GM19351 (cell line): ENCODE results near the gene SPTLC2.
"Not testable (repeated sequence)": the region's sequence is repeated elsewhere in the genome, so short reads cannot be mapped to it uniquely, and the experiment has no call there.

Experiments used
- ATAC-seq: cut with Tn5 transposase; IDR thresholded peaks from one replicate; pipeline ENCODE4 v1.9.1; 2021; ENCODE audit warnings: mild to moderate bottlenecking, moderate library complexity; ENCODE audit not compliant: unreplicated experiment

Gene SPTLC2

DNA sequence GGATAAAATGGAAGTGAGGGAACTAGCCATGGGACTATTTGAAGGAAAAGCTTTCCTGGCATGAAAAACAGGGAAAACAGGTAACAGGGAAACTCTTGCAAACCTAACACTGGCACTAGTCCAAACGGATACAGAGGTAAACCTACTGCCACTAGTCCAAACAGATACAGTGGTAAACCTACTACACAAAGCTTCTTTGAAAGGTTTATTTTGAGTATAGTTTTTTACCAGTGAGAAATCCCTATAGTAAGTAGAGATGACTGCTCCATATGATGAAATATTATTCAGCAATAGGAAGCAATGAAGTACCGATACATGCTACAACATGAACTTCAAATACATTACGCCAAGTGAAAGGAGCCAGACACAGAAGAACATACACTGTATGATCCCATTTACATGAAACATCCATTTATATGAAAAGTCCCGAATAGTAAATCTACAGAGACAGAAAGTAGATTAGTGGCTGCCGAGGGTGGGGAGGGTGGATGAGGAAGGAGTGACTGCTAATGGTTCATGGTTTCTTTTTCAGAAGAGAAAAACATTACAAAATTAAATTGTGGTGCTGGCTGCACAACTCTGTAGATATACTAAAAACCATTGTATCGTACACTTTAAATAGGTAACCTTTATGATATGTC lies 25.5 kb downstream of the SPTLC2 start:
- no peak for ATAC-seq

DNA sequence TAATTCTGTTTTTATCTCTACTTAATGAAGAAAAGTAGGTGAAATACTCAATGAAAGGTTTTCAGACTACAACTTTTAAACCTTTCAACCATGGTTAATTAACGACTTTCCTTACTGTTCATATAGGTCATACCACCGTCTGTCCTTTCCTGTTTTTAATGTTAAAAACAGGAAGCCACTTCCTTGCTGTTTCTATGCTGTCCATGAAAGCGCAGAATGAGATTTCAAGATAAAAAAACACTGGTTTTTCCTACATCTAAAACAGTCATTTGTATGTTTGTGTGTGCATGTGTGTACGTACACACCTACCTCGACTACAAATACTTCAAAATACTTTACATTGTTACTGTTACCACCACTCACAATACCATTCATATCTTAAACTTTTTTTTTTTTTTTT lies 27.3 kb downstream of the SPTLC2 start:
- ATAC-seq: no peak

DNA sequence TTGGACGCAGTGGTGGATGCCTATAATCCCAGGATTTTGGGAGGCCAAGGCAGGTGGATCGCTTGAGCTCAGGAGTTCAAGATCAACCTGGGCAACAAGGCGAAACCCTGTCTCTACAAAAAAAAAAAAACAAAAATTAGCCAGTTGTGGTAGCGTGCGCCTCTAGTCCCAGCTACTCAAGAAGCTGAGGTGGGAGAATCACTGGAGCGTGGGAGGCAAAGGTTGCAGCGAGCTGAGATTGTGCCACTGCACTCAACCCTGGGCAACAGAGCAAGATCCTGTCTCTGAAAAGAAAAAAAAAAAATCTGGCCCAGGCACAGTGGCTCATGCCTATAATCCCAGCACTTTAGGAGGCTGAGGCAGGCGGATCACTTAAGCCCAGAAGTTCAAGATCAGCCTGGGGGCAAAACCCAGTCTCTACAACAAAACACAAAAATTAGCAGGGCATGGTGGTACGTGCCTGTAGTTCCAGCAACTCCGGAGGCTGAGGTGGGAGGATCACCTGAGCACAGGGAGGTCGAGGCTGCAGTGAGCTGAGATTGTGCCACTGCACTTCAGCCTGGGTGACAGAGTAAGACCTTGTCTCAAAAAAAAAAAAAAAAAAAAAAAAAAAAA lies 27.9 kb downstream of the SPTLC2 start:
- not testable (repeated sequence) for ATAC-seq

DNA sequence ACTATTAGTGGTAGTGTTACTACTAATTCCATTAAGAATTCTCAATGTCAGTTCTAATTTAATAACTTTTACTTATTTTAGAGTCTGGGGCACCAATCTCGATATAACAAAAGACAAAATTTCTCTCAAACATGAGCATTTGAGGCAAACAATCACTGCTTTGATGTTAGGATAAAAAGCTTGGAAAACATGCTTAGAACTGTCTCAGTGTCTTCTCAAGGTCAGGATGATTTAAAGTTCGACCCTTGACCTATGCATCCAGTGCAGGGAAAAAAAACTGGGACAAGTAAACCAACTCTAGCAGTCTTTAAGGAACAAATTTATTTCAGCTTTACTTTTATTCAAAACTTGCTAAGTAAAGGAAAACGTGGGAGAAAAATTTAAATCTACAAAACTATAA lies 31.1 kb downstream of the SPTLC2 start:
- no peak for ATAC-seq

DNA sequence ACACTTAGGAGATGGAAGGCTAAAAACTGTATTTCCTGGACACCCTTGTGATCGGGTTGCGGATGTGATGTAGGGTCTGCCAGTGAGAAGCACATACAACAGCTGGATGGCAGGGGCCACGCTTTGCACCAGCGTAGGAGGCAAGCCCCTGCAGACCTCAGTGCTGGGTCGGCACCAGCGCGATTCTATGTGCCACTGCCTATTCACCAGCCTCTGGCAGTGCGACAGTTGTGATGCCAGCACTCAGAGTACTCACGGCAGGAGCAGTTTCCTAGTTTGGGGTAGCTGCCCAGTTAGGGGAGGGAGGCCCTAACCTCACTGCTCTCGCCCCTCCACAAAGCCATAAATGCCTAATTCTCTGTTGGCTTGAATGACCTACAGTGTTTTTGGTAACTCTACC lies 31.6 kb downstream of the SPTLC2 start:
- no peak for ATAC-seq

DNA sequence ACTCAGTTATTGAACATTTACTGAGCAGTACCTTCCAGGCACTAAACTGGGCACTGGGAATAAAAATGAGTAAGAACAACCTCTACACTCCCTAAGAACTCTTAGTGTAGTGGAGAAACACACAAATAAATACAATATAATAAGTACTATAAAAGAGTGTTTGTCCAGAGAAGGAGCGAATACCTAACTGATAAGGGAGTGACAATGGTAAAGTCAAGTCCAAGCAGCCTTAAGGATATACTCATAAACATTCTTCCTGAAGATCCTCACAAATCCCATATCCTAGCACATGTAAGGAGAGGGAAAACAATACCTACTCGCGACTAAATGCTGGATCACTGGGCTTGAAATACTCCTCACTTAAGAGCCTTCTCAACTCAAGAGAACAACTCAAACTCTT lies 32.8 kb downstream of the SPTLC2 start:
- ATAC-seq: no peak

DNA sequence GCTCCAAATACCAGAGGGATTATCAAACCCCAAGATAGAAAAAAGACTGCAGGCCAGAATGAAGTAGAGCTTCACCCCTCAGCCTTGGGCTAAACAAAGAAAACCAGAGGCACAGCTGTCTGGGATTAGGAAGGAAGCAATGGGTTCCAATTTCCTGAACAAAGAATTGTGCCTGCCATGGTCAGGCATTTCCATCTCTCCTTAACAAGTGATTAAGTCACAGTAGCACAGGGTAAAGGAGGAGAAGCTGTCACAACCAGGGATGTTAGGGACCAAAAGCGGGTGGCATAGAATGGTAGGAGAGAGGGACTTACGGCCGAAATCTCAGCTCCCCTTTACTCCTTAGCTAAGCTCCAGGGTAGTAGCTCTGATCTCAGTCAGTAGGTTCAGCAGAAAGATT lies 33.9 kb downstream of the SPTLC2 start:
- no peak for ATAC-seq

DNA sequence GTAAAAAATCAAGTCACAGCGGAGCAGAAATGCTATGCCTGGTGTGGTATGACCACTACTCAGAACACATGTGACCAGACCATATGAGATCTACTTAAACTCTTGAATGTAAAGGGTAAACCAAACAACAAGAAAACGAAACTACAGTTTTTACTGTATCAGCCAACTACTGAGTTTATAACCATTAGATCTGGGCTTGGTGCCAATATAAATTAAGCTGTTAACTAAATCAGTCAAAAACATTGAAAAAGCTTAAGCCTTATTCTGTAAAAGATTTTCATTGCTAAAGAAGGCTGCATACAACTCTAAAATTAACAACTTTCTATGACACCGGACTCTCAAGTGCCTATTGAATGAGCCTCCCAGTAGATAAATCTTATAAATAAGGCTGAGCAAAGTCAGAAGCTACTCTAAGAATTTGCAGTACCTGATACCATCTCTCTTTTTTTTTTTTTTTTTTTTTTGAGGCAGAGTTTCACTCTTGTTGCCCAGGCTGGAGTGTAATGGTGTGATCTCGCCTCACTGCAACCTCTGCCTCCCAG lies 35.4 kb downstream of the SPTLC2 start:
- peak; percentile 99 for ATAC-seq

DNA sequence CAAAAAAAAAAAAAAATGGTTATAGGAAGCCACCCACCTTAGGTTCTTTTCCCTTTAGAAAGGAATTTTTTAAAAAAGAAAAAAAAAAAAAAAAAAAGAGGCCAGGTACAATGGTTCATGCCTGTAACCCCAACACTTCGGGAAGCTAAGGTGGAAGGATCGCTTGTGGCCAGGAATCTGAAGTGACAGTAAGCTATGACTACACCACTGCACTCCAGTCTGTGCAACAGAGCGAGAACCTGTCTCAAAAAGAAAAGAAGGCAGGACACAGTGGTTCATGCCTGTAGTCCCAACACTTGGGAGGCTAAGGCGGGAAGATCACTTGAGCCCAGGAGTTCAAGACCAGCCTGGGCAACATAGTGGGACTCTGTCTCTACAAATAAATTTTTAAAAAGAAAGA lies 36.0 kb downstream of the SPTLC2 start:
- no peak for ATAC-seq

DNA sequence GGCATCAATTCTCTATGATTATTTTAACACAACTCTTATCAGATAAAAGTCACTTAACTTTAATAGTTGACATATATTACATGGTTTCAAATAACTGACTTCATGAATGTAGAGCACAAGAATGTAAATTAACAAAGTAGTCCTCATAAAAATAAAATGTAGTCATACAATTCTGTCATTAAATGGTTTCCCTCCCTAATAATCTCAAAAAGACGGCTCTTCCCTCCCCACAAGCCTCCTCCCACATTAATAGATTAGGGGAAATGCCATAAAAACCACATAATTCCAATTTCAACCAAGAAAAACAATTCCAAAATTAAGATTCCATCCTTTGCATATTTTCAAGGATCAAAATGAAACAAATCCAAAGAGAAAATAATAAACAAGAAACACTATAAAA lies 36.7 kb downstream of the SPTLC2 start:
- ATAC-seq: no peak

DNA sequence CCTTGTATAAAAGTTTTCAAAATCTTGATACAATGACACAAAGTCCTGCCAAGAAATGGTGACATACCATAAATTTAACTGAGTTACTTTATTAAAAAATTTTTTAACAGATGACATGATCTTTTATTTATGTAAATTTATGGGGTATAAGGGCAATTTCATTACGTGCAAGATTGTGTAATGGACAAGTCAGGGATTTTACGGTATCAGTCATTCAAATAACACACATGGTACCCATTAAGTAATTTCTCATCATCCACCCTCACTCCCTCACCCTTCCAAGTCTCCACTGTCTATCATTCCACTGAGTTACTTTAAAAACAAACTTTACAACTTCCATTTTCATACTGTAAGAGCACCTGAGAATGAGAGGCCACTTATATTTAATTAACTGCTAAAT lies 37.4 kb downstream of the SPTLC2 start:
- ATAC-seq: no peak

DNA sequence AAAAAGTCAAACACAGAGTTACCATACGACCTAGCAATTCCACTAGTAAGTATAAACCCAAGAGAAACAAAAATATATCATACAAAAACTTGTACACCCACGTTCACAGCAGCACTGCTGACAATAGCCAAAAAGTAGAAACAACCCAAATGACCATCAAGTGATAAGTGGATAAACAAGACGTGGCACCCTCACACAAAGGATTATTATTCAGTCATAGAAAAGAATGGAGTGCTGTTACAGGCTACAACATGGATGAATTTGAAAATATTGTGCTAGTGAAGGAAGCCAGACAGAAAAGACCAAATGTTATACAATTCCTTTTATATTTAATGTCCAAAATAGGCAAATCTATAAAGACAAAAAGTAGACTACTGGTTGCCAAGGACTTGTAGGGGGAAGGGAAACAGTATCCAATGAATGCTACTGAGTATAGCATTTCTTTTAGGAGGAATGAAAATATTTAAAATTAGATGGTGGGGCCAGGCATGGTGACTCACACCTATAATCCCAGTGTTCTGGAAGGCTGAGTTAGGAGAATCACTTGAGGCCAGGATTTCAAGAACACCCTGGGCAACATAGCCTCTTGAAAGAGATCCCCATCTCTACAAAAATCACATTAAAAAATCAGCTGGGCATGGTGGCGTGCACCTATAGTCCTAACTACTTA lies 41.9 kb downstream of the SPTLC2 start:
- no peak for ATAC-seq

DNA sequence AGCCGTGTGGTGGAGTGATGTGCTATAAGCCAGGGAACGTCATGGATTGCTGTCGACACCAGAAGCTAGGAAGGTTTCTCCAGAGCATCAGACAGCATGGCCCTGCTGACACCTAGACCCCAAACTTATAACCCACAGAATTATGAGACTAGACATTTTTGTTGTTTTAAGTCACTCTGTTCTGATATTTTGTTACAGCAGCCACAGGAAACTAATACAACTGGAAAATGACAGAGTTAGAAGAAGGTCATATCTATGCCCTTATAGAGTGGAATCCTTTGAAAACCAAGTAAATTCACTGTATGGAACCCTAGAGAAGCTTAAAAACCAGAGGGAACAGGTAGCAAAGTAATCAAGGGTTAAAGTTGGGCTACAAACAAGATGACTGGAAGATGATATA lies 42.5 kb downstream of the SPTLC2 start:
- ATAC-seq: no peak

DNA sequence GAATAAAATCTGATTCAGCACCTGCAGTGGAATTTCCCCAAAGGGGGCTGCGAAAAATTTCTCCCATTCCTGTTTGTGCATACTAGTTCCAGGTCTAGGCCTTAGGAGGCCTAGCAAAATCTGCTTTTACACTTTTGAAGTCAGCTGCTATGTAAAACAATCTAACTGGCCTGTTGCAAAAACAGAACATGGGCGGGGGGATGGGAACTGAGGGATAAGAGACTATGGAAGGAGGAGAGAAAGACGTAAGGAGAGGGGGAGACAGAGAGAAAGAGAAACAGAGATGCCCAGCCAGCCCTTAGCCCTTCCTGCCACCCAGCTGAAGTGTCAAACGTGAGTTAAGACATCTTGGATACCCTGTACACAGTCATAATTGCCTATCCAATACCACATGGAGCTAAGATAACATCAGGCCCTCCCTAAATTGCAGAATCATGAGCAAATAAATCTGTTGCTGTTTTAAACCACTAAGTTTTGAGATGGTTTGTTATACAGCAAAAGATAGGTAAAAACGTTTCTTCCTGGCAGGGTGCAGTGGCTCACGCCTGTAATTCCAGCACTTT lies 45.6 kb downstream of the SPTLC2 start:
- ATAC-seq: no peak

DNA sequence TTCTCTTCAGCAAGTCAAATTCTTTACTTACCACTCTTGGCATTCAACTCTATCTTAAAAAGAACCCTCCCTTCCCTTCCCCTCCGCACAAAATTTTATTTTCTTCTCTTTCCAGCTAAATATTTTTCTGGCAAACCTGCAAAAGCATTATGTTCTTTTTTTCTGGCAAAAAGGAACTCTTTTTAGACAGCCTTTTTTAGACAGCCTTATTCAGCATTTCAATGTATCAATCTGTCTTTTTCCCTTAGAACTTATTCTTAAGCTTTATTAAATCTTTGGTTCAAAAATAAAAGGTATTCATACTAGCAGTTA lies 50.5 kb downstream of the SPTLC2 start:
- no peak for ATAC-seq

DNA sequence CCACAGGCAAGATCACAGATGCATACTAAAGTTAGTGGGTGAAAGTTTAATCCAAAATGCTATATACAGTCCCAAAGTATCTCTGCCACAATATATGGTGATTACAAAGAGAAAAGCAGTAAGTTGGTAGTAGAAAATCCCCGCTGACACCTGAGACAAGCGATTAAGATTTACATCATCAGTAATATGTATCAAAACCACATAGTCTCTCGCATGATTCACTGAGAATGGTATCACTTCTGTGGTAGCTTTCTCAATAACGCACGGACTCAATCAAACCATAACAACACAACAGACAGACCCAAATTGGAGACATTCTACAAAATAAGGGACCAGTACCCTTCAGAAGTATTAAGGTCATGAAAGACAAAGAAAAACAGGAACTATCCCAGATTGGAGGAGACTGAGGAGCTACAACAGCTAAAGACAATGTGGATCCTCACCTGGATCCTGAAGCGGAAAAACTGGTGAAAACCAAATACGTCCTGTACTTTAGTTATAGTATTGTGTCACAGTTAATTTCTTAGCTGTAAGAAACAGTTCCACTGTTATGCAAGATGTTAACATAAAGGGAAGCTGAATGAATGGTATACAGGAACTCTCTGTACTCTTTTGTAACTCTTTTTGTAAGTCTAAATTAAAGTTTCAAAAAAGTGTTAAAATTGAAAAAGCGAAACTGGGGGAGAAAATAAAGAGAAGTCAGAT lies 51.0 kb downstream of the SPTLC2 start:
- ATAC-seq: no peak

DNA sequence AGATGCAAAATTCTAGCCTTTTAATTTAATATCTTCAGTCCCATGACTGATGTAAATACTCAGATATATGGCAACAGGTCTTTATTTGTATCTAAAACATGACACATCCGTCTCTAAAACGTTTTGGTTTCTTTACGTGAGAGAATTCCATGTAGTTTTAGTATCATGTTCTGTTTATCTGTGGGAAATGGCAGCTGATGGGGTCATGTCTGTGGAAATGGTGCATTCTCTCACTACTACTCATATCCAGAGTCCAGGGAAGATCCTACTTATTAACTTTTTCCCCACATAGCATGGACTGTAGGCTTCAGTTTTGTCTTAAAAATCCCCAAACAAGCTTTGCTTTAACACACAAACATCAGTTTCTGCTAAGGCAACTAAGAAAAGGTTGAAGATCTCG lies 53.8 kb downstream of the SPTLC2 start:
- no peak for ATAC-seq

DNA sequence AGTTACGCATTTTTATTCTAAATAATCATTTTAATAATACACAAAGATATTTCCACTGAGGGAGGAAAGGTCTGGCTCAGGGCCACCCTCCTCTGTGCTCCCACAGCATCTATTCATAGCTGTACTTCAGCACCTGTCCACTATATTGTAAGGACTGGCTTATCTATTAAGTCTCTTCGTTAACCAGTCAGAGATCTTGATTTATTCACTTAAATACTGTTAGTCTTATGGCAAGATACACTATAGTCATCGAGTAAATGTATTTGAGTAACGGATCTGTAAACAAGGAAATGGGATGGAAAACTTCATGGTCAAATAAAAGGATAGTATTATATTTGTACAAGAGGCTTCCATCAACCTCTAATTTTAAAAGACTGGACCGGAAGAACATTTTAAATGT lies 54.6 kb downstream of the SPTLC2 start:
- no peak for ATAC-seq

DNA sequence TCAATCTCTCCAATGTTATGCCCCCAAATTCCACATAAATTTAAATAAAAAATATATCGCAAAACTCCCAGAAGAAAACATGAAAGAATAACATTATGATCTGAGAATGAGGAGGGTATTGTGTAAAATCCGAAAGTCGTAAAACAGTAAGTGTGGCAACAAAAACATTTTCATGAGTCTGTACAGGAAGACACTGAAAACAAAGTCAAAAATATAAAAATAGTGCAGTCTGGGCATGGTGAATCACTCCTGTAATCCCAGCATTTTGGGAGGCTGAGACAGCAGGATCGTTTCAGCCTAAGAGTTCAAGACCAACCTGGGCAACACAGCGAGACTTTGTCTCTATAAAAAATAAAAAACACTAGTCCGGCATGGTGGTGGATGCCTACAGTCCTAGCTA lies 57.1 kb downstream of the SPTLC2 start:
- no peak for ATAC-seq

DNA sequence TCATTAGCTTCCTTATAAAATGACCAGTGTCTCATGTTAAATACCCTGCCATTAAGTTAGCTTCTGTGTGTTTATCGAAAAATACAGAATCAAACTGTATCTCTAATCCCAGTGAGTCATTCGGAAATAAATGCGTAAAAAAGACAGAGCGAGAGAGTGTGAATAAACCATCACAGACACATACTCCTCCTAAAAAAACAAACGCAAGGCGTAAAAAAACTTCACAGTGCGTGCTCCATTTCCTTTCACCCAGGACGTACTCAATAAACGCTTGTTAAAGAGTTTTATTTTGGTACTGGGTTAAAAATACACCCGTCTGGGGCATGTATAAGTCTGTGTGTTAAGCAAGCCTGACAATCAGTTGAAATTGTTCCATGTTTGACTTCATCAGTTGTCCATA lies 59.0 kb downstream of the SPTLC2 start:
- peak; percentile 34 for ATAC-seq

DNA sequence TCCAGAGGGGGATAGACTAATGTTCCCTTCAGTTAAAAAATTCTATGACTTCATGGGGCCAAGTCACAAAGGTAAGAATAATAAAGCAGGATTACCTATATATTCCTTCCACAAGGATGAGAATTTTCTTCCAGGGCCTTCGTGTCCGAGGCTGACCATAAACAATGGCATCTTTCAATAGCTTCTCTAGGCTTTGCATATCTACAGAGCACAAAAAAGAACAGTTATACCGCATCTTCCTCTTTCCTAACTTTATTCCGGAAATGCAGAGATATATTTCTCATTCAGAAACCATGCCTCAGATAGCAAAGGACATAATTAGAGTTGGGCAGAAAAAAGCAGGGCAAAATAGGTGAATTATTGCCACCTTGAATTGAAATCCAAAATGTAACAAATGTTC lies 59.5 kb downstream of the SPTLC2 start:
- ATAC-seq: peak; percentile 43
